Fibroblast of skin of left quadriceps (primary cell): ENCODE results near the gene NRL.
"Not testable (repeated sequence)": the region's sequence is repeated elsewhere in the genome, so short reads cannot be mapped to it uniquely, and the experiment has no call there.

Experiments
- DNase-seq, 2 experiments: peaks; one replicate each; pipeline ENCODE4 v3.0.0-alpha.2; 2013; ENCODE audit warnings: low read depth in 2 of 2

Gene NRL

GRCh38 chr14:24123424-24124417, 9.0 kb upstream of the NRL start:
- DNase-seq: no peak

GRCh38 chr14:24122898-24123297, 8.1 kb upstream of the NRL start:
- DNase-seq: no peak

GRCh38 chr14:24122416-24122815, 7.7 kb upstream of the NRL start:
- DNase-seq: no peak

GRCh38 chr14:24121210-24121609, 6.5 kb upstream of the NRL start:
- DNase-seq: no peak

- no peak for DNase-seq
Measured at GRCh38 chr14:24119691-24120090, 4.9 kb upstream of the NRL start.

- no peak for DNase-seq
Measured at GRCh38 chr14:24117179-24117578, 2.4 kb upstream of the NRL start.

- no peak for DNase-seq
Measured at GRCh38 chr14:24116128-24116814, 1.5 kb upstream of the NRL start.

- no peak for DNase-seq
Measured at GRCh38 chr14:24115422-24116127, 826 bp upstream of the NRL start.

- peak; percentile 62 to 65 for DNase-seq
Measured at GRCh38 chr14:24113801-24114531, 783 bp downstream of the NRL start.

GRCh38 chr14:24113379-24113800, 1.4 kb downstream of the NRL start:
- DNase-seq: no peak

GRCh38 chr14:24110523-24110922, 4.2 kb downstream of the NRL start:
- DNase-seq: no peak

- no peak for DNase-seq
Measured at GRCh38 chr14:24110060-24110459, 4.7 kb downstream of the NRL start.

GRCh38 chr14:24108336-24108874, 6.3 kb downstream of the NRL start:
- DNase-seq: no peak

- no peak for DNase-seq
Measured at GRCh38 chr14:24106672-24107271, 8.0 kb downstream of the NRL start.

- not testable (repeated sequence) for DNase-seq
Measured at GRCh38 chr14:24105609-24106239, 9.0 kb downstream of the NRL start.

- DNase-seq: no peak
Measured at GRCh38 chr14:24103451-24103850, 11.3 kb downstream of the NRL start.

- no peak for DNase-seq
Measured at GRCh38 chr14:24102357-24103048, 12.2 kb downstream of the NRL start.

GRCh38 chr14:24100982-24101494, 13.7 kb downstream of the NRL start:
- DNase-seq: no peak

GRCh38 chr14:24100197-24100981, 14.4 kb downstream of the NRL start:
- DNase-seq: no peak
